Aorta (tissue), 5 donors: ENCODE measurements around the gene NEMP2. TPM values are rescaled to one million over a fixed set of nuclear protein-coding genes. Genes with fewer than 3 reads are reported as not detected.

Experiments used
- ATAC-seq: fragments of 200-7000 bp; cut with Tn5 transposase; one replicate; pipeline ENCODE4 v1.9.1; 2022; ENCODE audit warnings: moderate library complexity; ENCODE audit not compliant: low FRiP score
- DNase-seq, 2 donors: peaks; one replicate each; pipeline ENCODE4 v3.0.0-alpha.2; 2020
- H3K27ac ChIP-seq, 2 donors: one replicate each; pipeline ENCODE4 v1.5.1; 2013; ENCODE audit warnings: low read length in 2 of 2, mild to moderate bottlenecking in 2 of 2, moderate library complexity in 2 of 2, control low read depth in 1 of 2, inconsistent platforms in 1 of 2, low read depth in 1 of 2
- H3K27me3 ChIP-seq, 2 donors: one replicate each; pipeline ENCODE4 v1.6.1; 2013; ENCODE audit warnings: control low read depth in 1 of 2, low read length in 1 of 2, mild to moderate bottlenecking in 1 of 2, moderate library complexity in 1 of 2; ENCODE audit not compliant: insufficient read depth in 2 of 2, control insufficient read depth in 1 of 2
- H3K36me3 ChIP-seq, 2 donors: one replicate each; pipeline ENCODE4 v1.6.1; 2013; ENCODE audit warnings: control low read depth in 1 of 2, low read length in 1 of 2, mild to moderate bottlenecking in 1 of 2; ENCODE audit not compliant: insufficient read depth in 2 of 2, control insufficient read depth in 1 of 2
- H3K4me1 ChIP-seq, 2 donors: one replicate each; pipeline ENCODE4 v1.6.1; 2013; ENCODE audit warnings: low read length in 2 of 2, control low read depth in 1 of 2, mild to moderate bottlenecking in 1 of 2, moderate library complexity in 1 of 2; ENCODE audit not compliant: insufficient read depth in 2 of 2, control insufficient read depth in 1 of 2
- H3K4me3 ChIP-seq, 2 donors: one replicate each; pipeline ENCODE4 v1.5.1; 2013; ENCODE audit warnings: low read length in 2 of 2, control low read depth in 1 of 2, mild to moderate bottlenecking in 1 of 2
- H3K9me3 ChIP-seq: one replicate; pipeline ENCODE4 v1.6.1; 2013; ENCODE audit warnings: mild to moderate bottlenecking, low read length; ENCODE audit not compliant: control insufficient read depth
- WGBS, 2 donors: extraction: QIAGEN DNeasy Blood & Tissue Kit; methylation state at CpG; one replicate each; pipeline ENCODE4 v1.1.7; 2013; 5-methylcytosine and 5-hydroxymethylcytosine counted together
- intact Hi-C, 2 donors: fragments of 100-400 bp; cut with DNase I; formaldehyde crosslinking; loops; one replicate each; pipeline versions ENCODE4 v1.14.2 to v1.15.0; 2022
- polyA plus RNA-seq, 2 donors: library from polyadenylated mRNA; stranded (reverse); fragments of 200-250 nt; gene quantifications; one replicate each; pipeline ENCODE4 v1.2.3, GENCODE V29; 2013
- total RNA-seq, 2 donors: library from RNA; stranded (reverse); fragmentation: NEBNext Ultra II Directional; extraction: Animal tissue kit (Norgen Biotek cat#: 25700); gene quantifications; one replicate each; pipeline ENCODE4 v1.2.1, GENCODE V29; 2021
- donor health status: healthy with polysubstance abuse.
- donor health status: Bipolar disorder and iron deficiency.
- donor health status: DM: no; HTN: no; CAD: no.
- donor health status: DM: no; HTN: no; CAD: no.
- donor health status: DM: yes; HTN: yes; CAD: no.

The NEMP2 gene
- total and polyA plus RNA-seq, 4 donors, result 0.88 to 8.6 (median 5.5) TPM

DNA sequence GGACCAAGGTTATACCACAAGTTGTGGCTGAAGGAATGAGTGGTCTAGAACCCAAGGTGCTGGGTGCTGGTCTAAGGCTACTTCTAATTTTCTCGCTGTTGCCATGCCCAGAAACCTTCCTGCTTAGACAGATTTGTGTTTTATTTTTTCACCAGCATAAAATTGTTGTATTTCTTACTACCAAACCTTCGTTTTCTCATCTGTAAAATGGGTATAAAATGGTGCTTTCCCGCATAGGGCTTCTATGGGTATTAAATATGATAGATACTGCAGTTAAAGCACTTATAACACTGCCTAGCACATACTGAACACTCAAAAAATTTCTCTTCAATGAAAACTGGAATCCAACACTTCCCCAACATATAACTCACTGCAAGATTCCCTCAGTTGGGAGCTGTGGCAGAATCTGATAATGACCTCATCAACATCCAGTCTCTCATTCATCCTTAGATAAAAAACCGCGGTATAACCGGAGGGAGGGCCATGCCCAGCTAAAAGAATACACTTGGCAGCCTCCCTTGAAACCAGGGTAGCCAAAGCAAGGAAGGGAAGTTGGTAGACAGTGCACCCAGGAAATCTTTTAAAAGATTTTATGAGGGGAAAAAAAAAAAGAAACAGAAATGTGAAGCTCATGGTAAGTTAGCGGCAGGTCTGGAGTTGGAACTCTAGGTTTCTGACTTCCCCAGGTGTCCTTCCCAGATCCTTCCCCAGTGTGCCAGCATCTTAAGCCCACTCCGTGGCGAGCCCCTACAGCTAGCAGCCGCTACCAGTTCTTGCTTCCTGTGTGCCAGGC lies 1.2 kb downstream of the NEMP2 start:
- intact Hi-C loops, result no loop called here
- Histone ChIP-seq H3K36me3 (no peaks in the 10 kb centered on the region), H3K27ac (peak overlapping the region in 1 of 2 donors; percentile 55), H3K9me3 (peaks cover 1% of the 10 kb centered on the region), H3K4me1 (peaks cover 0 to 3% of the 10 kb centered on the region in 2 donors), H3K4me3 (peak overlapping the region; percentile 7 to 78), H3K27me3 (no peaks in the 10 kb centered on the region)
- 39 to 42% methylated on average over 10 of the region's 10 CpGs for WGBS, 2 donors
- ATAC-seq (no peak), DNase-seq (no peak)

DNA sequence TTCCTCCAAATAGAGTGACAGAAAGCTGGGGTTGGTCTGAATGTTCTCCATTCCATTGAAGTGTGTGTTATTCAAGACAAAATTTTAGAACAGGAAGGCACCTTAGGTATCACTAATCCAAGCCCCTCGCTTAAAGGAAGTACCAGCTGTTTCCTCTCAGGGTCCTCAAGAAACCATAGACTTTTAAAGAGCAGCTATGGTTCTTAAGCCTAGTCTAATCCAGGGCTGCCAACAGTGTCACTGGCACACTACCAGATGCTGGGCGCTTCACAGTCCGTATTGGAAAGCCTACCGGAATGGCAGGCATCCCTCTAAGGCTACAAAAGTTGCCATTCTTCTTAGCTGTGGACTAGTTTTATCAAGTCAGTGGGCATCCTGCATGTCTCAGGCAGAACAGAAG lies 1.9 kb downstream of the NEMP2 start:
- 29 to 39% methylated on average over 4 of the region's 4 CpGs for WGBS, 2 donors
- H3K27ac ChIP-seq, result no peak overlapping the region
- peaks cover 0 to 3% of the 10 kb centered on the region in 2 donors for H3K4me1 ChIP-seq

DNA sequence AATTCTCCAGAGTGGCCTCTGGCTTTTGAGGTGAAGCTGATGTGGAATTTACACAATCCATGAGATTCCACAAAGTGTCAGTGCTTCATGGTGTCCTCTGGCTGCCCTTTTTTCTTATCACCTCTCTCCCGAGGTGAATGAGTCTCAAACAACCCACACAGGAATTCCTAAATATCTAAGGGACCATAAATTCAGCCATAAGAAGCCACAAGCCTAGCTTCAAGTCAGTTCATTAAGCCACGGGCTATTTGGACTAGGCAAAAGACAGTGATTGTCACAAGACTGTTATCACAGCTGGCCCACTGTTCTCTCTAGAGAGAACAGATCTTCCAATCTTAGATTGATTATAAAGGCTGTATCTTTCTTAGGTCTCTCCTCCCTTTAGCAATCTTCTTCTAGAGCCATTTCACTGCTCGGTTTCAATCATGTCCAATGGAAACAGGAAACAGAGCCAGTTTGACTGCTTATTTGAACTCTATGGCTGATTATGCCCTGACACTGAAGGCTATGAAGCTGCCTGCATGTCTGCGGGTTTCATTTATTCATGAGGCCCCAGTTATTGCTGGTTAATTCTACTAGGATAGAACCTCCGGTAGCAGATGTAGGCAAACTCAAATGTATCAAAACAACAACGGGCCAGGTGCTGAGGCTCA lies 4.1 kb downstream of the NEMP2 start:
- ATAC-seq, result no peak
- H3K27me3 ChIP-seq, result no peaks in the 10 kb centered on the region
- DNase-seq, result no peak
- H3K9me3 ChIP-seq, result no peaks in the 10 kb centered on the region
- WGBS, 2 donors, result 28 to 36% methylated on average over 6 of the region's 6 CpGs
- H3K4me3 ChIP-seq, result no peak overlapping the region
- no peaks in the 10 kb centered on the region for H3K36me3 ChIP-seq
- no peak overlapping the region for H3K27ac ChIP-seq
- intact Hi-C loops, result no loop called here
- peaks cover 0 to 3% of the 10 kb centered on the region in 2 donors for H3K4me1 ChIP-seq

More for the DNA sequence above, 1.9 kb downstream of the NEMP2 start:
- intact Hi-C loops, result no loop called here
- Histone ChIP-seq H3K27me3 (no peaks in the 10 kb centered on the region), H3K9me3 (peaks cover 1% of the 10 kb centered on the region), H3K36me3 (no peaks in the 10 kb centered on the region), H3K4me3 (no peak overlapping the region)
- no peak for DNase-seq
- no peak for ATAC-seq

DNA sequence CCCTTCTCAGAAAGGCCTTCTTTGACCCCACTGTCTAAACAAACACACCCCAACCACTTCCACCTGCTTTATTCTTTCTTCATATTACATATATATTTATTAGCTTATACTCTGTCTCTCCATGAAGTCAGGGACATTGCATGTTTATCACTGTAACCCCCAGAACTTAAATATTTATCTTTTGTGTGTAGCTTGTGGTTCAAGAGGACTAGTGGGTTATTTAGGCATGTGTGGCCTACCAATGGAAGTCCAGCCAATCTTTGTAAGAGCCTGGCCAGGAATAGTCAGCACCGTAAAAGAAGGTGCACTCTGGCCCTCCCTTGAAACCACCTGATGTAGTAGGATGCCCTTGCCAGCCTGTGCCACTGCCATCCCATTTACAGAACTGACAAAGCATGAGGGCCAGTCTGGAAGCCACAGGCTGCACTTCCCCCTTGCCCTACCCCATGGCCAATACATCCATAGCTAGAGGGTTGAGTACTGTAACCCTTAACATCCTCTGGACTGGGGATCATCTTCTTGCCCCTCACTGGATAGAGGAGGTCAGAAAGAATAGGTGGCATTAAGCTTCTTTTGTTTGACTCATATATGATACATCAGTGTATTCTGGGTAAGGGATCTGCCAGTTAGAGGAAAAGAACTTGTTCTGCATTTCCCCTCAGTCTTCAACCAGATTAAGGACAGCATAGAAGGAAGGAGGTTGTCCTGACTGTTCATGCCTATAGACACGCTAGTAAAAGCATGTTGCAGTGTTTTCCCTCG lies 4.9 kb downstream of the NEMP2 start:
- H3K27ac ChIP-seq, result no peak overlapping the region
- no peaks in the 10 kb centered on the region for H3K27me3 ChIP-seq
- intact Hi-C loops, result no loop called here
- no peak for ATAC-seq
- H3K4me3 ChIP-seq, result no peak overlapping the region
- WGBS, 2 donors, result 56 to 63% methylated on average over 3 of the region's 3 CpGs
- H3K9me3 ChIP-seq, result no peaks in the 10 kb centered on the region
- DNase-seq, result no peak
- H3K36me3 ChIP-seq, result no peaks in the 10 kb centered on the region
- H3K4me1 ChIP-seq, result peaks cover 0 to 3% of the 10 kb centered on the region in 2 donors

DNA sequence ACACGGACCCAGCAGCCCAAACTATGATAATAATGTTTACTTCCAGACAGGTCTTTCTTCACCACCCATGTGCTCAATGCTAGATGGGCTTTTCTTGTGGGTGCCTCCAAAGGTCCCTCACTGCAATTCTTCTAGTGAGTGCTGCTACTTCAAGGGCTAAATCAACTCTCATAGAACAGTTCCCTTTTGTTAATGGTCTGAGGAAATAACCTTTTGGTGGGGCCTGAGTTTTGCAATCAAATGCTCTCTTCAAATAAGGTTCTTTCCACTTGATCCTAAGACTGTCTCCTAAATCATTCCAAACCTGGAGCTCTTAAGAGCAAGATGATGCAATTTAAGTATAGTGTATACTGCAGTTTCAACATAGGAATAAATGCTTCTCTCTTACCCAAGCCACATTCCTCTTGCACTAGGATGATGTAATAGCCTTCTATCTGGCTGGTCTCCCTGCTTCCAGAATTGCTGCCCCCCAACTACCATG lies 6.0 kb downstream of the NEMP2 start:
- intact Hi-C loops, result no loop called here
- H3K4me3 ChIP-seq, result no peak overlapping the region
- no peaks in the 10 kb centered on the region for H3K36me3 ChIP-seq
- no peak for ATAC-seq
- peaks cover 0 to 3% of the 10 kb centered on the region in 2 donors for H3K4me1 ChIP-seq
- H3K27ac ChIP-seq, result no peak overlapping the region
- WGBS, 2 donors, result 80 to 86% methylated on average over 1 of the region's 1 CpG
- DNase-seq, result no peak
- no peaks in the 10 kb centered on the region for H3K9me3 ChIP-seq
- no peaks in the 10 kb centered on the region for H3K27me3 ChIP-seq

DNA sequence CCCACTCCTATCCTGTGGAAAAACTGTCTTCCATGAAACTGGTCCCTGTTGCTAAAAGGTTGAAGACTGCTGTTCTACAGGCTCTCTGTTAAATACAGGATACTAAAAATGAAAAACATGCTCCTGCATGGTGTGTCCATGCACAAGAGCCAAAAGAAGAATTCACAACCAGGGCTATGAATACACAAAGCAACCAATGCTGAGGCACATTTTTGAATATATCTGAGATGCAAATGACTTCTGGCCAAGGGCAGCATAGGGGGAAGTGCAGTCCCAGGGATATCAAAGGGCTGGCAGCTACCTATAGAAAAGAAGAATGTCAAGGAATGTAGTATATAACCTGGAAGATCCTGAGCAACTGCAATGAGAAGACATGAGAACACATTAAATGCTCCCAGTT lies 6.6 kb downstream of the NEMP2 start:
- Histone ChIP-seq H3K4me3 (no peak overlapping the region), H3K4me1 (peaks cover 0 to 2% of the 10 kb centered on the region in 2 donors), H3K27me3 (no peaks in the 10 kb centered on the region), H3K9me3 (no peaks in the 10 kb centered on the region), H3K36me3 (no peaks in the 10 kb centered on the region), H3K27ac (no peak overlapping the region)
- ATAC-seq (no peak), DNase-seq (no peak)
- intact Hi-C loops, result no loop called here

DNA sequence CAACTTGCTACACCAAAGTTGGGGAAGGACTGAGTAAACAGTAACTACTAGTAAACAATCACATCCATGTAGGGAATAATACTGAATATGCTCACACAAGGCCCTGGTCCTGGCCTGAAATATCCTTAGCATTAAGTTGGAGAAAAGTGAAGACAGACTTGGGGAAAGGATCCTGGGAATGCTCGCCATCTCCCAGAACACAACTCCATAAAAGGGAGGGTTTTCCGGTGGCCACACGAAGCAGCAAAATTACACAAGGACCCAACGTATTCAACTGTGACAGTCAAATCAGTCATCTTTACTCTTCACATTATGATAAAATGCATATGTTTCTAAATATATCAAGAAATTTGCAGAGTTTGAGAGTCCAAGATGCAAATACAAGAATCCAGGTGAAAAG lies 7.3 kb downstream of the NEMP2 start:
- no peaks in the 10 kb centered on the region for H3K36me3 ChIP-seq
- no peaks in the 10 kb centered on the region for H3K9me3 ChIP-seq
- peaks cover 0 to under 1% of the 10 kb centered on the region in 2 donors for H3K4me1 ChIP-seq
- ATAC-seq (no peak), DNase-seq (no peak)
- no peaks in the 10 kb centered on the region for H3K27me3 ChIP-seq
- no peak overlapping the region for H3K27ac ChIP-seq
- intact Hi-C loops, result no loop called here
- no peak overlapping the region for H3K4me3 ChIP-seq
- WGBS, 2 donors, result 94 to 97% methylated on average over 4 of the region's 4 CpGs

DNA sequence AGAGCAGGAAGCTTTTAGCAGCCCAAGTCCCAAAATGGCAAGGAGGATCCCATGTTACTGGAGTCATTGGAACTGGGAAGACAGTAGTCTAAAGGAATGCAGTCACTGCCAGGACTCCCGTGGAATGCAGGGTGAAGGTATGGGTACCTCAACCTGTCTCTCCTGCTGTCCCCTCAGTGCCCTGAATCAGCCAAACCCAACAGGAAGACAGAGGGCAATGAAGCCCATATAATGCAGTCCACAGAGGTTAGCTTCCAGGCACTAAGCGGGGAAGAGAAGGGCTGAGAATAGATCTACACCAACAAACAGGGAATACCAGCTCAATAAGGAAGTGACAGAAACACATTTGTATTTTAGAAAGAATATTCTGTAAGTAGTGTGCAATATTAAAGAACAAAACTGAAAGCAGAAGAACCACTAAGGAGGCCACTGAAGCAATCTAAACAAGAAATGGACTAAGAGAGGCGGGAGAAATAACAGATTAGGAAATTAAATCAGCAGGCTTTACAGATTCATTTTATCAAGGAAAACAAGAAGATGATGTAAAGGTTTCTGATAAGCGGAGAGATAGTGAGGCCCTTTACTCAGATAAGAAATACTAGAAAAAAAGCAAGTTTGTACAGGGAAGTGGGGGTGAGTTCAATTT lies 8.3 kb downstream of the NEMP2 start:
- no peaks in the 10 kb centered on the region for H3K4me1 ChIP-seq
- no peak overlapping the region for H3K27ac ChIP-seq
- H3K9me3 ChIP-seq, result no peaks in the 10 kb centered on the region
- intact Hi-C loops, result no loop called here
- H3K36me3 ChIP-seq, result no peaks in the 10 kb centered on the region
- ATAC-seq (no peak), DNase-seq (no peak)
- 93 to 95% methylated on average over 4 of the region's 4 CpGs for WGBS, 2 donors
- no peaks in the 10 kb centered on the region for H3K27me3 ChIP-seq
- no peak overlapping the region for H3K4me3 ChIP-seq
